Measurements from ENCODE around the gene MAP7. TPM values are rescaled to one million over a fixed set of nuclear protein-coding genes. Genes with fewer than 3 reads are reported as not detected.

Gene MAP7
- total RNA-seq, 2 experiments from 2014 or later = not detected

GRCh38 chr6:136427378-136427717 lies 122.9 kb downstream of the MAP7 start:
- Histone ChIP-seq H3K4me1 (ENCODE audit: insufficient read depth, low read length, poor library complexity, severe bottlenecking) (no peaks in the 10 kb centered on the region), H2AFZ (ENCODE audit: low read length) (no peak overlapping the region), H3K79me2 (ENCODE audit: insufficient read depth, low read depth, low read length) (no peaks in the 10 kb centered on the region), H4K20me1 (ENCODE audit: insufficient read depth, low read length) (no peaks in the 10 kb centered on the region), H3K4me2 (ENCODE audit: low read length) (no peak overlapping the region), H3K36me3 (ENCODE audit: insufficient read depth, low read length) (no peaks in the 10 kb centered on the region), H3K9me3 (ENCODE audit: low read length) (no peaks in the 10 kb centered on the region), H3K27ac (ENCODE audit: low read depth, low read length, poor library complexity, severe bottlenecking) (no peak overlapping the region), H3K9me2 (ENCODE audit: insufficient read depth, low read length) (no peaks in the 10 kb centered on the region), H3K4me3 (ENCODE audit: low read depth, low read length, poor library complexity, severe bottlenecking) (no peak overlapping the region)
- TF ChIP-seq EZH2phosphoT487 (IDR thresholded peaks at IDR 0.05; ENCODE audit: borderline replicate concordance, low read depth, low read length) (no peak), CTCF (conservative IDR thresholded peaks at IDR 0.05; ENCODE audit: low read length) (no peak)
- no TSS peak for BruUV-seq (replicated peaks)
- intact Hi-C loops (cut with micrococcal nuclease; ENCODE audit: unreplicated experiment) = no loop called here
- ChIA-PET CTCF (ENCODE audit: unreplicated experiment) (no interaction called here), POLR2A (interaction anchor here (0.8 kb wide), 1 partner anchor 13 kb away, joined by 3 read pairs; no protein-coding TSS in a partner anchor)
- DNase-seq (ENCODE audit: low spot score) = no peak

- Histone ChIP-seq H3K9me2 (ENCODE audit: insufficient read depth, low read length) (no peaks in the 10 kb centered on the region), H3K27ac (ENCODE audit: low read depth, low read length, poor library complexity, severe bottlenecking) (no peak overlapping the region), H3K4me2 (ENCODE audit: low read length) (no peak overlapping the region), H3K4me1 (ENCODE audit: insufficient read depth, low read length, poor library complexity, severe bottlenecking) (no peaks in the 10 kb centered on the region), H3K79me2 (ENCODE audit: insufficient read depth, low read depth, low read length) (no peaks in the 10 kb centered on the region), H3K4me3 (ENCODE audit: low read depth, low read length, poor library complexity, severe bottlenecking) (no peak overlapping the region), H4K20me1 (ENCODE audit: insufficient read depth, low read length) (no peaks in the 10 kb centered on the region), H2AFZ (ENCODE audit: low read length) (no peak overlapping the region), H3K36me3 (ENCODE audit: insufficient read depth, low read length) (no peaks in the 10 kb centered on the region), H3K9me3 (ENCODE audit: low read length) (no peaks in the 10 kb centered on the region)
- intact Hi-C loops (cut with micrococcal nuclease; ENCODE audit: unreplicated experiment) = no loop called here
- no peak for DNase-seq (ENCODE audit: low spot score)
- no TSS peak for BruUV-seq (replicated peaks)
- ChIA-PET POLR2A (interaction anchor here (0.8 kb wide), 1 partner anchor 14 kb away, joined by 3 read pairs; no protein-coding TSS in a partner anchor), CTCF (ENCODE audit: unreplicated experiment) (no interaction called here)
- TF ChIP-seq EZH2phosphoT487 (IDR thresholded peaks at IDR 0.05; ENCODE audit: borderline replicate concordance, low read depth, low read length) = no peak
- no peak for TF ChIP-seq CTCF (conservative IDR thresholded peaks at IDR 0.05; ENCODE audit: low read length)
Measured at GRCh38 chr6:136426627-136427377, 123.4 kb downstream of the MAP7 start.

- Histone ChIP-seq H3K4me3 (ENCODE audit: low read depth, low read length, poor library complexity, severe bottlenecking) (no peak overlapping the region), H3K9me3 (ENCODE audit: low read length) (no peaks in the 10 kb centered on the region), H3K27ac (ENCODE audit: low read depth, low read length, poor library complexity, severe bottlenecking) (no peak overlapping the region), H3K9me2 (ENCODE audit: insufficient read depth, low read length) (no peaks in the 10 kb centered on the region), H3K79me2 (ENCODE audit: insufficient read depth, low read depth, low read length) (no peaks in the 10 kb centered on the region), H3K4me1 (ENCODE audit: insufficient read depth, low read length, poor library complexity, severe bottlenecking) (no peaks in the 10 kb centered on the region), H3K4me2 (ENCODE audit: low read length) (no peak overlapping the region), H3K36me3 (ENCODE audit: insufficient read depth, low read length) (no peaks in the 10 kb centered on the region), H2AFZ (ENCODE audit: low read length) (no peak overlapping the region), H4K20me1 (ENCODE audit: insufficient read depth, low read length) (no peaks in the 10 kb centered on the region)
- TF ChIP-seq EZH2phosphoT487 (IDR thresholded peaks at IDR 0.05; ENCODE audit: borderline replicate concordance, low read depth, low read length) (no peak), CTCF (conservative IDR thresholded peaks at IDR 0.05; ENCODE audit: low read length) (no peak)
- intact Hi-C loops (cut with micrococcal nuclease; ENCODE audit: unreplicated experiment) = no loop called here
- ChIA-PET CTCF (ENCODE audit: unreplicated experiment) (no interaction called here), POLR2A (no interaction called here)
- no TSS peak for BruUV-seq (replicated peaks)
- no peak for DNase-seq (ENCODE audit: low spot score)
Measured at GRCh38 chr6:136425793-136426192, 124.4 kb downstream of the MAP7 start.
